Cortex of kidney (tissue), 1 donor: ENCODE results near the gene FAM83D.

ENCODE experiments used
- DNase-seq: peaks from one replicate; lab custom pipeline; 2025; lab: John Stamatoyannopoulos, UW

The FAM83D gene

DNA sequence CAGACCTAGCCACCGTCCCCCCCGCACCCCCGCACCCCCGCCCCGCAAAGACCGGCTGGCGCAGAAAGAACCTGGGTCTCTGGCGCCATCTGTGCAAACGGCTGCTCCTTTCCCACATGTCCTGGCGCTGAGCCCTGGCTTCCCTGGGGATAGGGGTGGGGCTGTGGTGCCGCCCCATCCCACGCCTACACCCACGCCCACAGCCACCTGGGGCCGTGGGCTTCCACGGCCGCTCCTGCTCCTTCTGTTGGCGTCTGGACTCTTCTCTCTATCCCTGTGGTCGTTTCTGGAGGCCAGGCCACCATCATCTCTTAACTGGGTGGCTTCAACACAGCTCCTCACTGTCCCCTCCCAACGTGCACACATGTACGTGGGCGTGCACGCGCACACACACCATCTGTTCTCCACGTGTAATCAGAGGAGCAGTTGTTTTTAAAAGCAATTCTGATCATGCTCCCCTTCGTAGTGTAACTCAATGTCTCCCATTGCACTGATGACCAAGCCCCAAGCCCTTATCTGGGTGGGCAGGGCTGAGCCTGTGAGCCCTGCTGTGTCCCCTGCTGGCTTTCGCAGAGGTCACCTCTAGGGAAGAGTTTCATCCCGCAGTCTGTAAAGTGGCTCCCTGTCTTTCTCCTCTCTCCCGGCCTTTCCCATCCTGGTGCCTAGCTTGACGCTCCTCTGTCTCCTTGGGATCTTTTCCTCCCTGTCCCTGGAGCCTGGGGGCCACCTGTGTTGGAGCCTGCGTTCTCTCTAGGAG lies 31.9 kb upstream of the FAM83D start:
- DNase-seq = no peak

DNA sequence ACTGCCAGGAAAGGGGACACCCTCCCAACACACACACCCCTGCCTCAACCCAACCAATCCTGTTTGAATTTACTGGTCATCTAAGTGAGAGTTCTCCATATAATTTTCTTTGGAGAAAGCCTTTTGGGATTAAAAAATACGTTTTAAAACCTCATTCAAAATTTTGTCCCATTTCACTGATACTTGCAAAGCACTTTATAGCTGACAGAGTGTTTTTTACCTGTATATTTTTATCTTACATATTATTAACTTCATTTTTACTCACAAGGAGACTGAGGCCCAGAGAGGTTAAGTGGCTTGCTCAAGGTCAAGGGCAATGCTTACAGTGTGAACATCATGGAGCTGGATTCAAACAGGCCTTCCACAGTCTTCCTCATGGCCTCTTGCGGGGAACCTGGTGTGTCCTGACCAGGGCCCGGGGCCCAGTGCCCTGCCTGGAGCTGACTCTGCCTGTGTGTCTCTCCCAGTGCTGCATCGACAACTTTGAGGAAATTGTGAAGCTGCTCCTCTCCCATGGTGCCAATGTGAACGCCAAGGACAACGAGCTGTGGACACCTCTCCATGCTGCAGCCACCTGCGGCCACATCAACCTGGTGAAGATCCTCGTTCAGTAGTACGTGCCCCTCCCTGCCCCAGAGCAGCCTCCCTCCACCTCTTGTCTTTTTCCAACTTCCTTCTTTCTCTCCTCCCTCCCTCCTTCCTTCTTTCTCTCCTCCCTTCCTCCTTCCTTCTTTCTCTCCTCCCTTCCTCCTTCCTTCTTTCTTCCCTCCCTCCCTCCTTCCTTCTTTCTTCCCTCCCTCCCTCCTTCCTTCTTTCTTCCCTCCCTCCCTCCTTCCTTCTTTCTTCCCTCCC lies 30.9 kb upstream of the FAM83D start:
- no peak for DNase-seq

DNA sequence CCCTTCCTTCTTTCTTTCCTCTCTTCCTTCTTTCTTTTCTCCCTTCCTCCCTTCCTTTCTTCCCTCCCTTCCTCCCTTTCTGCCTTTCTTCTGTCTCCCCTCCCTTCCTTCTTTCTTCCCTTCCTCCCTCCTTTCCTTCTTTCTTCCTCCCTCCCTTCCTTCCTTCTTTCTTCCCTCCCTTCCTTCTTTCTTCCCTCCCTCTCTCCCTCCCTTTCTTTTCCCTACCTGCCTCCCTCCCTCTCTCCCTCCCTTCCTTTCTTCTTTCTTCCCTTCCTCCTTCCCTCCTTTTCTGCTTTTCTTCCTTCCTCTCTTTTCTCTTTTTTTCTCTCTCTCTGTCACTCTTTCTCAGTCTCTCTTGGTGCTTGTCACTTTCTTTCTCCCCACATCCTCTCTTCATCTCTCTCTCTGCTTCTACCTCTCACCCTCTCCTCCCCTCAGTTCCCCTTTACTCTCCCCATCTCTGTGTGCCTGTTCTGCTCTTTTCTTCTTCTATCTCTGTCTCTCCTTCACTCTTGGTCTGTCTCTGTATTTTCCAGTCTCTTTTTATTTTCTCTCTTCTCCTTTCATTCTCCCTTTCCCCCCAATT lies 30.1 kb upstream of the FAM83D start:
- no peak for DNase-seq

DNA sequence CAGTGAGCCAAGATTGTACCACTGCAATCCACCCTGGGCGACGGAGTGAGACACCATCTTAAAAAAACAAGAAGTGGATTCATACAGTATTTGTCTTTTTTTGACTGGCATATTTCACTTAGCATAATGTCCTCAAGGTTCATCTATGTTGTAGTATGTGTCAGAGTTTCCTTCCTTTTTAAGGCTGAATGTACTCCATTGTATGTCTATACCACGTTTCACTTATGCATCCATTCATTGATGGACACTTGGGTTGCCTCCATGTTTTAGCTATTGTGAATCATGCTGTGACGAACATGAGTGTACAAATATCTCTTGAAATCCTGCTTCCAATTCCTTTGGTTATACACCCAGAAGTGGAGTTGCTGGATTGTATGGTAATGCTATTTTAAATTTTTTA lies 28.9 kb upstream of the FAM83D start:
- no peak for DNase-seq

DNA sequence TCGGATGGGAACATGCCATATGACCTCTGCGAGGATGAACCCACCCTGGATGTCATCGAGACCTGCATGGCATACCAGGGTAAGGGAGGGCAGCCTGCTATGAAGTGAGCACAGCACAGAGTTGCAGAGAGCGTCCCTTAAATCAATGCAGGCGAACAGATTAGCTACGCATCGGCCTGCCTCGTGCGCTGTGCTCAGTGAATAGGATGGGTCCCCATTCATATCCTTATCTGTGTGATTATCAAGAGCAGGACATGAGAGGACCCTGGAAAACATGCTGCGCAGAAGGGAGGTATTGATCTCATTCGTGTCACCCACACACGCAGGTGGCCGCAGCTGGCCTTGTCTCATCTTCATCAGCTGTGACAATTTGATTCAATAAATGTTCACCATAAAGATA lies 25.6 kb upstream of the FAM83D start:
- no peak for DNase-seq

DNA sequence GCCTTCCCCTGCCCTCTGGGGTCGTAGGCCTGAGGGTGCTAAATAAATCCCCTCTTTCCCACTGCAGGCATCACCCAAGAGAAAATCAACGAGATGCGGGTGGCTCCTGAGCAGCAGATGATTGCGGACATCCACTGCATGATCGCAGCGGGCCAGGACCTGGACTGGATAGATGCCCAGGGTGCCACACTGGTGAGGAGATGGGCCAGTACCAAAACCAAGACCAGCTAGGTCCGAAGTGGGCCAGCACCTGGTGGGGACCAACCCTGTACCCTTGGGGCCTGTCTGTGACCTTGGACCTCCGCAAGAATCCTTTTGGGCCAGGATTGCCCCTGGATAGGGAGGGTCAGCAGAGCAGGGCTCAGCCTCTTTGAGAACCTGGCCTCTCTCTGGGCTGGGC lies 23.6 kb upstream of the FAM83D start:
- no peak for DNase-seq

DNA sequence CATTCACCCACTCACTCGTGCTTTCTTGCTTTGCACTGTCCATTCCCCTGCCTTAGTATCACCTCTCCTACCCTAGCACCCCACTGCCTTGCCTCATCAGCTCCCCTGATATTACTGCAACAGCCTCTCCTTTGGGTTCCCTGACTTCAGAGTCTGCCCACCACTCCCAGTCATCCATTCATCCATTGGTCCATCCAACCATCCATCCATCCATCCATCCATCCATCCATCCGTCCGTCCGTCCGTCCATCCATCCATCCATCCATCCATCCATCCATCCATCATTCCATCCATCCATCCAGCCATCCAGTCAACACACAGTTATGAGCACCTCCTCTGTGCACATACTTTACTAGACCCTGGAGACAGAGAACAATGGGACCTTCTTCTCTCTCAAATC lies 22.9 kb upstream of the FAM83D start:
- no peak for DNase-seq

DNA sequence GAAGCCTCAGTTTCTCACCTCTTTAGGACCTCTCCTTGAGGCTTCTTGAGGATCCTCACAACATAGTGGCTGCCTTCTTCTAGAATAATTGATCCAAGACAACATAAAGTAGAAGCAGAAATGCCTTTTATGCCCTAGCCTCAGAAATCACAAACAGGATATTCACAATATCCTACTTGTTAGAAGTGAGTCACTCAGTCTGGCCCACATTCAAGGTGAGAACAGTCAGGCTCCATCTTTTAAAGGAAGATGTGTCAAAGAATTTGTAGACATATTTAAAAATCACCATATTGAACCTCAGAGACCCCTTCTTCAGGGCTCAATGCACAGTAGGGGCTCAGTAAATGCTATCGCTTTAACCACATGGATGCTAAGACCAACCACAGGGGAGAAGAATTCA lies 20.8 kb upstream of the FAM83D start:
- DNase-seq = no peak

DNA sequence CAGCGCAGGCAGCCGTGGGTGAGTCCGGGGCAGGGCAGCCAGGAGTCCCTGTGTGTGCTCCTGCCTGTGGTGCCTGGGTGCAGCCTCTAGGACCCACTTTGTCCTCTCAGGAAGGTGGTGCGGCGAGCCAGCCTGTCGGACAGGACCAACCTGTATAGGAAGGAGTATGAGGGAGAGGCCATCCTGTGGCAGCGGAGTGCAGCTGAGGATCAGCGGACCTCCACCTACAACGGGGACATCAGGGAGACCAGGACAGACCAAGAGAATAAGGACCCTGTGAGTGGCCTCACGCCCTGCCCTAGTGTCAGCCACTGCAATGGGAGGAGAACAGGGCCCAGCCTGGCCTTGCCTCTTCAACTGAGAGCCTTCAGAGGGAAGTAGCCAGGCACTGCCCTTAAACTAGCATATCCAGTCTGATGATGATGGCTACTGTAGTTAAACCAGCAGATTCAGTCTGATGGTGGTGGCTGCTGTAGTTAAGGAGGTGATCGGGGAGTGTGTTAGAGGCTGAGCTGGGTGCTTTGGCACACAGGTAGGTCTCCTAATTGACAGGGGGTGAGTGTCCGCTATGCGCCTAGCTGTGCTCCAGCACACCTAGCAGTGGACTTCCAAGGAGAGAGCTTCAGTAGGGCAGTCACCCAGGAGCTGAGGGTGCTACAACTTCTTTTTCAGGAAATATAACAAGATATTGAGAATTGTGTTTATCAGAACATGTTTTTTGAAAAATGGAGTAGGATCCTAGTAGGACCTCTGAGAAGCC lies 18.1 kb upstream of the FAM83D start:
- no peak for DNase-seq

DNA sequence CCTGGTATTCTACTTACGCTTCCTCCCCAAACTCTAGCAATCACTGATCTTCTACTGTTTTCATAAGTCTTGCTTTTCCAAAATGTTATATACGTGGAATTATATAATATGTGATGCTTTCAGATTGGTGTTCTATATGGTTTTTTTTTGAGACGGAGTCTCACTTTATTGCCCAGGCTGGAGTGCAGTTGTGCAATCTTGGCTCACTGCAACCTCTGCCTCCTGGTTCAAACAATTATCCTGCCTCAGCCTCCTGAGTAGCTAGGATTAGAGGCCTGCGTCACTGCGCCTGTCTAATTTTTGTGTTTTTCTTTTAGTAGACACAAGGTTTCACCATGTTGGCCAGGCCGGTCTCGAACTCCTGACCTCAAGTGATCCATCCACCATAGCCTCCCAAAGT lies 10.9 kb upstream of the FAM83D start:
- DNase-seq = no peak

DNA sequence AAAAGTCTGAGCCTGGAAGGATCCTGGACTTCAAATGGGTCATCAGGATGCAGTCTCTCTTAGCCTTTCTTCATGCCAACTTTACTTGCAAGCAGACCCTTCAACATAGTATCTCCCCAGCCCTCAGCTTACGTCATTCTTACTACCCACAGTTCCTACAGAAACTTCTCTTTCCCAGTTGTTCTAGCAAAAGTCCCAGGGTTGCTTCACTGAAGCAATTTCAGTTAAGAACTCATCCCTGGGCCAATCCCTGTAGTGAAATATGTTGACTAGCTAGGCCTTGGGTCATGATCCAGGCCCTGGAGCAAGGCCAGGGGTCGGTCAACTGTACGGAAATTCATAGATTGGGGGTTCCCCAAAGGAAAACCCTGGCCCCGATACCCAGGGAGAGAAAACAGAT lies 8.6 kb upstream of the FAM83D start:
- DNase-seq = no peak

DNA sequence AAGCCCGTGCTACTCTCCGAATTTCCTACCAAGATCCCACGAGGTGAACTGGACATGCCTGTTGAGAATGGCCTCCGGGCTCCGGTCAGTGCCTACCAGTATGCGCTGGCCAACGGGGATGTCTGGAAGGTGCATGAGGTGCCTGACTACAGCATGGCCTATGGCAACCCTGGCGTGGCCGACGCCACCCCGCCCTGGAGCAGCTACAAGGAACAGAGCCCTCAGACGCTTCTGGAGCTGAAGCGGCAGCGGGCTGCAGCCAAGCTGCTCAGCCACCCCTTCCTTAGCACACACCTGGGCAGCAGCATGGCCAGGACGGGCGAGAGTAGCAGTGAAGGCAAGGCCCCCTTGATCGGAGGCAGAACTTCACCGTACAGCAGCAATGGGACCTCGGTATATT lies 8.0 kb upstream of the FAM83D start:
- no peak for DNase-seq

DNA sequence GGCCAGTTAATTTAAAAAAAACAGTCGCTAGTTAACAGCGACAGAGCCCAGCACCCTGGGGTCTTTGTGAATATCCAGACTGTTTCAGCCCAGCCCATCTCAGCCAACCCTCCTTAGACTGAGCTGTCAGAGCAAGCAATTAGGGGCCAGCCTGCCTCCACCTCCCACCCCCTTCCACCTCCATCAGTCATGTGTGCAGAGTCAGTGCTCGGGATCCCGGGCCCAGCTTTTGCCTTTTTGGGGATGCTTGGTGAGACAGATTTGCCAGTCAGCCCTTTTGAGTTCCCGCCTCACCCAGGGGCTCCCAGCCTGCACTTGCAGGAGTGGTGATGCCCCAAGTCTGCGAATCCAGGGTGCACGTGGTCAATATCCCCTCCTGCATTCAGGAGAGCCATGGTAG lies 6.5 kb upstream of the FAM83D start:
- no peak for DNase-seq

DNA sequence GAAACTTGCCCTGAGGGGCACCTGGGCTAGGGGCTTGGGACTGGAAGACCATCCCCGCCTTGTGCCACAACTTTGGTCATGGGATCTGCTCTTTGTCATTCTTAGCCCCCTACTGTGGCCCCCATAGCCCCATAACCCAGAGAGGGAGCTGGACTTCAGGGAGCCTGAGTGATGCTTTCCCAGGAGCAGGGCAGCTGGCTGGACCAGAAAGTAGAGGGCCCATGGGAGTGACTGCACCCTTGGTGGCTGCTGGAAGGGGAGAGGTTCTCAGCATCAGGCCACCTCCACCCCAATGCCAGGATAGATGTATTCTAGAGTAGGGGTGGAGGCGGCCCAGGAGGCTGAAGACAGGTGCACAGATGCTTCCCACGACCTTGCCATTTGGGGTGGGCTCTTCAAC lies 5.8 kb upstream of the FAM83D start:
- no peak for DNase-seq

DNA sequence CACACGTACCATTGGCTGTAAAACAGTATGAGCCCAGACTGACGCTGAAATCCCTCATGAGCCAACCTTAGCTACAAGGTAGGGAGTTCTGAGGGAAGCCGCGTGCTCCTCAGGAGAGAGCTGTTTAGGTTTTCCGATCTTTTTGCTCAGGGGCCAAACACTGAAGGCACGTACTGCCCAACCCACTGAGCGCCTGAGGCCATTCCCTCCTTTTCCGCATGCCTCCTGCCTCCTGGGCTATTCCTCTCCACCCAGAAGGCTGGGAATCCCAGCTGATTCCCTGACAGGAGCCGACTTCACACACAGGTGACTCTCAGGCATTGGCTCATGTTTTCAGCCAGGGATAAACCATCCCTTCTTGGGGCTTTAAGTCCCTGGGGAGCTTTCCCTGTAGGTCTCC lies 5.4 kb upstream of the FAM83D start:
- DNase-seq = no peak

DNA sequence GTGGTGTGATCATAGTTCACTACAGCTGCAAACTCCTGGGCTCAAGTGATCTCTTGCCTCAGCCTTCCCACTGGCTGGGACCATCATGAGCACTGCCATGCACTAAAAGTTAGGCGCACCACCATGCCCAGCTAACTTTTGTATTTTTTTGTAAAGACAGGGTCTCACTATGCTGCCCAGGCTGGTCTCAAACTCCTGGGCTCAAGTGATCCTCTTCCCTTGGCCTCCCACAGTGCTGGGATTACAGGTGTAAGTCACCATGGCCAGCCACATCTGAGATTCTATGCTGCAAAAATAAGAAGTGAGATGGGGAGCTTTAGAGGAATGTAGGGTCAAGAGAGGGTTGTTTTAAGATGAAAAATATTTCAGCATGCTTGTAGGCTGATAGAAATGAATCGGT lies 1.5 kb upstream of the FAM83D start:
- DNase-seq = no peak

DNA sequence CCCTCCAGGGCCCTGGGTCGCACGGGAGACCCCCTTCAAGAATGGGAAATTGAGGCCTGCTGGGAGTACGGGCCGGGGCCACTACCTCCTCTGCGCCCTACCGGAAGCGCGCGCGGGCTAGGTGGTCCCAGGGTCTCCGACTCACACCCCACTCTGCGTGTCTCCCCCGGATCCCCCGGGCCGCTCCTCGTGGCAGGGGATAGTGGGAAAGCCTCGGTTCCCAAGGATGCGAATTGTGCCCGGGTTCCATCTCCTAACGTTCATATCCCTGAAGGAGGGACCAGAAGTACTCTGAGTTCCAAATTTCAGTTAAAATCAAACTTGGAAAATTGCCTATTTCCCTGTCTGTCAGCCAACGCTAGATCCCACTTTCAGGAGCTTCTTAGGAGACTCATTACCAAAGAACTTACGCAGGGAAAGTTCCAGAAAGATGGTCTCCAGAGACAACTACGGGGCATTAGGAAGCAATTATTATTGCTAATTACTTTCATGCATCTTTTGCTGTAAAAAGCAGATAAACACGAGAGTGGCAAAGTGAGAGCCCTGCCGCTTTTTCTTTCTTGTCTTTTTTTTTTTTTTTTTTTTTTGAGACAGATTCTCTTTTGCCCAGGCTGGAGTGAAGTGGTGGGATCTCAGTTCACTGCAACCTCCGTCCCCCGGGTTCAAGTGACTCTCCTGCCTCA lies 858 bp downstream of the FAM83D start:
- no peak for DNase-seq

DNA sequence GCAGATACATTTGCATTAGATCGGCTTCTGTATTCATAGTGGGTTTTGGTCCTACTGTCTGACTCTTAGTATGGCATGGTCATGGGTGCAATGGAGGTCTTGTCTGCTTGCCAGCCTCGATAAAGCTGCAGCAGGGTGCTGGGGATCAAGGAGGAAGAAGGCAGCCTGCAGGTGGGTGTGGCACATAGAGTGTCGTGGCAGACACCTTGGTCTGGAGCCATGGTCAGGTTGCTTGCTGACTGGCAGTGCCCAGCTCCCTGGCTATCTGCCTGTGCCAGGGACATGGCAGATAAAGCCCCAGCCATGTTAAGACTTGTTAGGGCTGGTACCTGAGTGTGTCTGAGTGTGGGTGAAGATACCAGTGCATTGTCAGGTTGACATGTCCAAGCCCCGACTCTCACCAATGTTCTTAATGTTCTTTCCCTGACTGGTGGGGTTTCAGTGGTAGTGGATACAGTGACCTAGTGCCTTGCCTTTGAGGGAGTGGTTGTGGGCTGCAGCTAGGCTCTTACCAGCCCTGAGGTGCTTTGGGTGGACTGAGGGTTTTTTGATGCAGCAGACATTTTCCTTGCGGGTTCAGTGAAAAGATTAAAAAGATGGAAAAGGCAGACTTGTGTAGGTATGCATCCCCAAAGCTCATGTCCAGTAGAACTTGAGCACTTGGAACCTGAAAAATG lies 1.8 kb downstream of the FAM83D start:
- DNase-seq = no peak

DNA sequence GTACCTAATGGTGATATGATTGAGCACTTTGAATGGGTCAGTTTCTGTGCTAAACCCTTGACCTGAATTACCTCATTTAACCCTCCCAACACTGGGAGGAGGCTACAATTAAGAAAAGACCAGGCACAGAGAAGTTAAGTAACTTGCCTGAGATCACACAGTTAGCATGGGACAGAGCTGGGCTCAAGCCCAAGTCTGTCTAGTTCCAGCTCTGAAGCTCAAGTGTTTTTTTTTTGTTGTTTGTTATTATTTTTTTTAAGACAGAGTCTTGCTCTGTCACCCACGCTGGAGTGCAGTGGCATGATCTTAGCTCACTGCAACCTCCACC lies 4.0 kb downstream of the FAM83D start:
- no peak for DNase-seq

DNA sequence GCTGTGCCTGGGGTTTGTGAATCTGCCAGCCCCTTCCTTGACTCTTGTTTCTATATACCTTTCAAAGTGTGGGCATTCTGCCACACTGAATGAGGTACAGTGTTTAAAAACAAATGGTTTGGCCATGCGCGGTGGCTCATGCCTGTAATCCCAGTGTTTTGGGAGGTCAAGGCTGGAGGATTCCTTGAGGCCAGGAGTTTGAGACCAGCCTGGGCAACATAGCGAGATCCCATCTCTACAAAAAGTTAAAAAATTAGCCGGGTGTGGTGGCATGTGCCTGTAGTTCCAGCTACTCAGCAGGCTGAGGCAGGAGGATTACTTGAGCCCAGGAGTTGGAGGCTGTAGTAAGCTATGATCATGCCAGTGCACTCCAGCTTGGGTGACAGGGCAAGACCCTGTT lies 5.8 kb downstream of the FAM83D start:
- no peak for DNase-seq

DNA sequence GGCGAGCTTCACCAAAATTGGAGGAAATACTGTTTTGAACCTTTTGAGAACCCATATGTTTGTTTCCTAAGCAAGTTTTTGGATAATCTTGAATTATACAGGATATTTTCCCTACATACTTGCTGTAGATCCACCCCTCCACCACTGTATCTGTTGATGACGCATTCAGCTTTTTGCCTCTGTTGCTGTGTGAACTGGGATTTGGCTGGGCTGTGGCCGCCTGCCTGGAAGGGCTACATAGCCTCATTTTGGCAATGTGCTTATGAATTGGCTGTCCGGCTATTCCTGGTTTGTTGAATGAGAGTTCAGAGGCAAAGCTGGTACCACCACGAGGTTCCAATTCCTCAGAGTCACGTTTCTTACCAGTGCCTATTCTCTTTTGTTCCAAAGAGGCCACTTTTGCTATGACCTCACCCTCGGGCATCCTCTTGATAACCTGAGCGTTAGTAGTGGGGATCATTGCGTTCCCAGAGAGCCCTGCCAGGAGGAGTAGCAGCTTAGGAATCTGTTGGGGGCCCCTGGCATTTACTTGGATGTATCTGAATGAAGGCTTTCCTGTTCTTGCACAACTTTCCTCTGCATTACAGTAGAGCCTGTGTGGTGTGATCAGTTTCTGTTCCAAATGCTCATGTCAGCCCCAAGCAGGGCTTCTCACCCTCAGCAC lies 6.4 kb downstream of the FAM83D start:
- no peak for DNase-seq
